Smooth muscle cell (in vitro differentiated cells): ENCODE data around the gene CDH16. TPM values are rescaled to one million over a fixed set of nuclear protein-coding genes. Genes with fewer than 3 reads are reported as not detected.

ENCODE experiments used
- DNase-seq: peaks from one replicate; lab custom pipeline; 2025; ENCODE audit not compliant: unreplicated experiment; lab: John Stamatoyannopoulos, UW
- H2AFZ ChIP-seq: fragments of 200-600 bp; sonication (generic); 2 replicates; pipeline ENCODE4 v1.6.0; 2016; ENCODE audit warnings: antibody characterized with exemption, low read depth, mild to moderate bottlenecking
- H3F3A ChIP-seq: fragments of 200-600 bp; sonication (generic); 2 replicates; pipeline ENCODE4 v1.6.0; 2017; ENCODE audit warnings: antibody characterized with exemption, low read depth
- H3K27ac ChIP-seq: fragments of 200-600 bp; sonication (generic); 2 replicates; pipeline ENCODE4 v1.5.1; 2016; ENCODE audit warnings: low read depth, mild to moderate bottlenecking
- H3K27me3 ChIP-seq: fragments of 200-600 bp; sonication (generic); 2 replicates; pipeline ENCODE4 v1.6.1; 2016; ENCODE audit warnings: low read depth, mild to moderate bottlenecking
- H3K36me3 ChIP-seq: fragments of 200-600 bp; sonication (generic); 2 replicates; pipeline ENCODE4 v1.5.1; 2016; ENCODE audit warnings: low read depth
- H3K4me1 ChIP-seq: fragments of 200-600 bp; sonication (generic); 2 replicates; pipeline ENCODE4 v1.5.1; 2016; ENCODE audit warnings: low read depth
- H3K4me2 ChIP-seq: fragments of 200-600 bp; sonication (generic); 2 replicates; pipeline ENCODE4 v1.6.0; 2016; ENCODE audit warnings: mild to moderate bottlenecking
- H3K4me3 ChIP-seq: fragments of 200-600 bp; sonication (generic); 2 replicates; pipeline ENCODE4 v1.5.1; 2016; ENCODE audit warnings: mild to moderate bottlenecking
- H3K79me2 ChIP-seq: fragments of 200-600 bp; sonication (generic); 2 replicates; pipeline ENCODE4 v1.6.0; 2016; ENCODE audit warnings: low read depth, mild to moderate bottlenecking
- H3K9ac ChIP-seq: fragments of 200-600 bp; sonication (generic); 2 replicates; pipeline ENCODE4 v1.6.0; 2016; ENCODE audit warnings: low read depth
- H3K9me3 ChIP-seq: fragments of 200-600 bp; sonication (generic); replicated peaks from 2 replicates; pipeline ENCODE4 v1.5.1; 2016; ENCODE audit warnings: low read depth
- H4K20me1 ChIP-seq: fragments of 200-600 bp; sonication (generic); 2 replicates; pipeline ENCODE4 v1.6.0; 2016; ENCODE audit warnings: low read depth
- CTCF ChIP-seq: fragments of 200-600 bp; sonication (generic); IDR thresholded peaks from 2 replicates; pipeline ENCODE4 v1.5.1; 2017; ENCODE audit warnings: borderline replicate concordance, mild to moderate bottlenecking, antibody characterized with exemption; ENCODE audit not compliant: insufficient read depth, poor library complexity, severe bottlenecking
- WGBS: methylation state at CpG from one replicate; pipeline ENCODE4 v1.1.7; 2016; ENCODE audit warnings: low lambda C conversion rate; 5-methylcytosine and 5-hydroxymethylcytosine counted together
- polyA plus RNA-seq: library from polyadenylated mRNA; unstranded; fragments of >200 nt; fragmentation: Nextera tagmentation; extraction: Ambion mirVana; gene quantifications from 2 replicates; pipeline ENCODE4 v1.2.1, GENCODE V29; 2016
- total RNA-seq: library from RNA; depleted of rRNA; stranded (reverse); fragments of >200 nt; gene quantifications from 2 replicates; pipeline ENCODE4 v1.2.3, GENCODE V29; 2014

CDH16 gene
- total and polyA plus RNA-seq, 2 experiments from 2014 or later: not detected

GRCh38 chr16:66917741-66918140 is 944 bp downstream of the CDH16 start:
- Histone ChIP-seq H3K4me2 (no peak overlapping the region), H3K79me2 (no peaks in the 10 kb centered on the region), H3K9ac (no peak overlapping the region), H3K27ac (no peak overlapping the region), H3K36me3 (no peaks in the 10 kb centered on the region), H2AFZ (no peak overlapping the region), H3K4me3 (no peak overlapping the region), H3K27me3 (peaks cover 6% of the 10 kb centered on the region), H3K4me1 (no peaks in the 10 kb centered on the region), H4K20me1 (no peaks in the 10 kb centered on the region), H3F3A (no peaks in the 10 kb centered on the region), H3K9me3 (no peaks in the 10 kb centered on the region)
- WGBS: 88% methylated on average over 9 of the region's 9 CpGs
- TF ChIP-seq CTCF: no peak
- no peak for DNase-seq

DNA sequence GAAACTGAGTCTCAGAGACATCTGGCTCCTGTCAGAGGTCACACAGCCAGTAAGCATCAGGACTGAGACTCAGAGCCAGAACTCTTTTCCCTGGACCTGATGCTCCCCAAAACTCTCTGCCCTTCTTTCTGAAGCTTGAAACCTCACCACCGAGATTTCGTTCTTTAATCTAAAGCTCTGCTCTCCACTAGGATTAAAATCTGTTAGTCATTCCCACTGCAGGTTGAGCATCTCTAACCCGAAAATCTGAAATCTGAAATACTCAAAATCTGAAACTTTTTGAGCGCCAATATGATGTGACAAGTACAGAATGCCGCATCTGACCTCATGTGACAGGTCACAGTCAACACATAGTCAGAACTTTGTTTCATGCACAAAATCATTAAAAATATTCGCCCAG is 2.2 kb downstream of the CDH16 start:
- H3K79me2 ChIP-seq: no peaks in the 10 kb centered on the region
- no peaks in the 10 kb centered on the region for H4K20me1 ChIP-seq
- H3K27me3 ChIP-seq: peaks cover 6% of the 10 kb centered on the region
- no peaks in the 10 kb centered on the region for H3K9me3 ChIP-seq
- no peak for DNase-seq
- H2AFZ ChIP-seq: no peak overlapping the region
- no peak overlapping the region for H3K9ac ChIP-seq
- no peak overlapping the region for H3K4me3 ChIP-seq
- no peak overlapping the region for H3K4me2 ChIP-seq
- no peak overlapping the region for H3K27ac ChIP-seq
- WGBS: 74% methylated on average over 6 of the region's 6 CpGs
- no peak for TF ChIP-seq CTCF
- no peaks in the 10 kb centered on the region for H3K4me1 ChIP-seq
- no peaks in the 10 kb centered on the region for H3F3A ChIP-seq
- H3K36me3 ChIP-seq: no peaks in the 10 kb centered on the region

- Histone ChIP-seq H3K27ac (no peak overlapping the region), H3K79me2 (no peaks in the 10 kb centered on the region), H2AFZ (no peak overlapping the region), H3K9me3 (no peaks in the 10 kb centered on the region), H3K4me1 (no peaks in the 10 kb centered on the region), H3K9ac (no peak overlapping the region), H3K36me3 (no peaks in the 10 kb centered on the region), H3K27me3 (no peaks in the 10 kb centered on the region), H3F3A (no peaks in the 10 kb centered on the region), H3K4me2 (no peak overlapping the region), H4K20me1 (no peaks in the 10 kb centered on the region), H3K4me3 (no peak overlapping the region)
- no peak for DNase-seq
- no peak for TF ChIP-seq CTCF
- 78% methylated on average over 7 of the region's 7 CpGs for WGBS
These were observed 3.6 kb downstream of the CDH16 start for GRCh38 chr16:66915041-66915440.

- Histone ChIP-seq H3F3A (no peaks in the 10 kb centered on the region), H3K27ac (no peak overlapping the region), H3K79me2 (no peaks in the 10 kb centered on the region), H3K4me2 (no peak overlapping the region), H3K27me3 (no peaks in the 10 kb centered on the region), H3K36me3 (no peaks in the 10 kb centered on the region), H3K9ac (no peak overlapping the region), H3K9me3 (no peaks in the 10 kb centered on the region), H2AFZ (no peak overlapping the region), H3K4me3 (no peak overlapping the region), H3K4me1 (no peaks in the 10 kb centered on the region), H4K20me1 (no peaks in the 10 kb centered on the region)
- DNase-seq: no peak
- 98% methylated on average over 7 of the region's 7 CpGs for WGBS
- no peak for TF ChIP-seq CTCF
These were observed 4.1 kb downstream of the CDH16 start for GRCh38 chr16:66914541-66914940.
